ENCODE results near the gene PAMR1. TPM values are rescaled to one million over a fixed set of nuclear protein-coding genes. Genes with fewer than 3 reads are reported as not detected.

PAMR1 gene
- total RNA-seq, 4 donors from 2014 or later: 13.3 to 25.8 (median 14.6) TPM

DNA sequence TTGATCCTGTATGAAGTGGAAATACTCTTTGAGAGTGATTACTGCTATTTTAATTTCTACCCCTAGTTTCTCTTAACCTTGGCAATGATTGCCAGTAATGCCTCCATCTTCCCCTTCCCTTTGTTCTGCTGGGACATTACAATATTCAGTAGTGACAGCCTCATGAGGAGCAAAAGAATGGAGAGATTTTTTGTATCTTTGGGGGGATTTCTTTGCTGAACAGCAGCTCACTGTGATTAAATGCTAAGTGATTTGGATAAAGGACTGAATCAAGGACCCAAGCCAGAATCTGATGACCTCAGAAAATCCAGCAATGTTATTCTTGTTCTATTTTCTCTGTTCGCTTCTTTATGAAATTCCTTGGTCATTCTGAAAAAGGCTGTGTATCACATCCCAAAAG, 99.1 kb downstream of the PAMR1 start:
- no peaks in the 10 kb centered on the region for H3K9me3 ChIP-seq
- H3K36me3 ChIP-seq: no peaks in the 10 kb centered on the region
- no peak for DNase-seq (ENCODE audit: low spot score in 2 of 2)
- 63% methylated on average over 1 of the region's 1 CpG for whole genome bisulfite sequencing
- no peak overlapping the region for H3K4me3 ChIP-seq
- H3K27ac ChIP-seq: no peak overlapping the region
- TF ChIP-seq EP300 (IDR thresholded peaks at IDR 0.05): no peak
- H3K4me1 ChIP-seq: no peaks in the 10 kb centered on the region
- no peaks in the 10 kb centered on the region for H3K27me3 ChIP-seq

GRCh38 chr11:35425603-35426212, 99.7 kb downstream of the PAMR1 start:
- WGBS: 81% methylated on average over 4 of the region's 4 CpGs
- H3K27me3 ChIP-seq: peaks cover 1% of the 10 kb centered on the region
- no peaks in the 10 kb centered on the region for H3K9me3 ChIP-seq
- H3K27ac ChIP-seq: no peak overlapping the region
- no peaks in the 10 kb centered on the region for H3K36me3 ChIP-seq
- DNase-seq (ENCODE audit: low spot score in 2 of 2): no peak
- H3K4me1 ChIP-seq: no peaks in the 10 kb centered on the region
- no peak overlapping the region for H3K4me3 ChIP-seq
- no peak for TF ChIP-seq POLR2A (IDR thresholded peaks at IDR 0.05)
- TF ChIP-seq POLR2AphosphoS5 (IDR thresholded peaks at IDR 0.05): no peak
- no peak for TF ChIP-seq CTCF (IDR thresholded peaks at IDR 0.05)
- no peak for TF ChIP-seq EP300 (IDR thresholded peaks at IDR 0.05)

GRCh38 chr11:35424157-35424940, 101.1 kb downstream of the PAMR1 start:
- Histone ChIP-seq H3K4me1 (peaks cover 12% of the 10 kb centered on the region), H3K9me3 (no peaks in the 10 kb centered on the region), H3K27me3 (peaks cover 15% of the 10 kb centered on the region), H3K4me3 (no peak overlapping the region), H3K27ac (no peak overlapping the region), H3K36me3 (no peaks in the 10 kb centered on the region)
- DNase-seq (ENCODE audit: low spot score in 2 of 2): no peak
- WGBS: 50% methylated on average over 4 of the region's 4 CpGs
- TF ChIP-seq POLR2A (IDR thresholded peaks at IDR 0.05): no peak
- TF ChIP-seq POLR2AphosphoS5 (IDR thresholded peaks at IDR 0.05): no peak
- TF ChIP-seq EP300 (IDR thresholded peaks at IDR 0.05): no peak
- no peak for TF ChIP-seq CTCF (IDR thresholded peaks at IDR 0.05)

DNA sequence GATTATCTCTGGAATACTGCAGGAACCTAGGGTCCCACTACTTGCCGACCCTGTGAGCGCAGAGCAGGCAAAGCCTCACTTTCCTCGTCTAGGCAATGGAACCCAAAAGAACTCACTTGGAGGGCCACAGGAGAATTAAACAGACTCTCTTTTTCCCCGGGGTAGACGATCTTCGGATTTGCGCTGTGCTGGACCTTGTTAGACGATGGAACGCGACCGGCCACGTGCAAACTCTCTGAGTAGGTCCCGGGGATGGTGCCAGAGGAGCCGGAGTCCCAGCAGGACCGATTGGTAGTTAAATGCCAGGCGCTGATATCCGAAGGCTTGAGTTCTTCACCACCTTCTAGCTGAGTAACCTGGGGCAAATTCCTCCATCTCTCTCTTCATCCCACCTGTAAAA, 105.0 kb downstream of the PAMR1 start:
- no peaks in the 10 kb centered on the region for H3K9me3 ChIP-seq

DNA sequence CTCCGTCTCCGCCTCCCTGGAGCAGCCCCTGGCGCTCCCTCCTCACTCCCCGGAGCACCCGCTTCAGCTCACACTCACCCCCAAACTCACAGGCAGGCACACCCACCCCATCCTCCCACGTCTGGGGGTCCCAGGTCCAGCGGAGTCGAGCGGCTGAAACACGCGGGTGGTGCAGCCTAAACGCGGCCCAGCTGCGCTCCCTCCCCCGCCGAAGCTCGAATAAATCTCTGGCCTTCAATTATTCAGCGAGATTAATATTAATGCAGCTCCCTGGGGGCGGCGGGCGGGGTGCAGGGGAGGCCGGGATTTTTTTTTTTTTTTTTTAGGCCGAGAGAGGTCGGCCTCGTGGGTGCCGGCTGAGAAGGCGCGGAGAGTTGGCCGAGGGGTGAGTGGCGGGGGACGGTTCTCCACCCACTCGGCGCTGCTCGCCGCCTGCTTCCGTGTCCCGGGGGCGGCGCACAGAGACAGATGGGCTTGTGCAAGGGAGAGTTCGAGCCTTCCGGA, 105.5 kb downstream of the PAMR1 start:
- H3K4me3 ChIP-seq: peak overlapping the region; percentile 60
- 11% methylated on average over 26 of the region's 41 CpGs for WGBS
- no peak overlapping the region for H3K27ac ChIP-seq
- peaks cover 25% of the 10 kb centered on the region for H3K4me1 ChIP-seq
- no peak for TF ChIP-seq CTCF (IDR thresholded peaks at IDR 0.05)
- TF ChIP-seq POLR2AphosphoS5 (IDR thresholded peaks at IDR 0.05): no peak
- no peak for TF ChIP-seq EP300 (IDR thresholded peaks at IDR 0.05)
- no peak for TF ChIP-seq POLR2A (IDR thresholded peaks at IDR 0.05)
- no peak for DNase-seq (ENCODE audit: low spot score in 2 of 2)
- peaks cover 48% of the 10 kb centered on the region for H3K27me3 ChIP-seq
- H3K9me3 ChIP-seq: no peaks in the 10 kb centered on the region
- H3K36me3 ChIP-seq: no peaks in the 10 kb centered on the region

More for the DNA sequence above, 105.0 kb downstream of the PAMR1 start:
- Histone ChIP-seq H3K4me1 (peaks cover 25% of the 10 kb centered on the region), H3K27ac (no peak overlapping the region), H3K4me3 (peak overlapping the region; percentile 60), H3K27me3 (peaks cover 48% of the 10 kb centered on the region), H3K36me3 (no peaks in the 10 kb centered on the region)
- 54% methylated on average over 16 of the region's 17 CpGs for WGBS
- TF ChIP-seq POLR2A (IDR thresholded peaks at IDR 0.05): no peak
- no peak for TF ChIP-seq EP300 (IDR thresholded peaks at IDR 0.05)
- TF ChIP-seq POLR2AphosphoS5 (IDR thresholded peaks at IDR 0.05): no peak
- no peak for TF ChIP-seq CTCF (IDR thresholded peaks at IDR 0.05)
- no peak for DNase-seq (ENCODE audit: low spot score in 2 of 2)
